ENCODE data around the gene KCNMA1. TPM values are rescaled to one million over a fixed set of nuclear protein-coding genes. Genes with fewer than 3 reads are reported as not detected.

Gene KCNMA1
- polyA plus RNA-seq, 1 of the 3 experiments (the other 2 are of a cell fraction), result 107 TPM

DNA sequence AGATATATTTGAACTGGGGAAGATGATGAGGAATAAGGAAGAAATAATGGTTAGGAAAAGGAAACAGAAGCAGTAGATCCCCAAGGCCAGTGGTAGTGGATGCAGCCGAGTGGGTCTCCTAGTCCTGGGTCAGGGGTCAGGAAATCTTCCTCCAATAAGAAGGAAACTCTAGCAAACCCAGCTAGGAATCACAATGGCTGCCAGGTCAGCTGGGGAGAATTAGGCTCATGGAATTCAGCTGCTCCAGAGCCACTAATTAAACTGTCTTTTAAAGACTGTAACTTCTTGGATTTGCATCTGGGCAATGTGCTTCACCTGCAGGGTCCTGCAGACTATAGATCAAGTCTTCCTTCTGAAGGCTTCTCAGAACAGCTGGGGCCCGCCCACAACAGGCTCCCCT is 644.4 kb downstream of the KCNMA1 start (continued):
- TF ChIP-seq, protein P1, sequence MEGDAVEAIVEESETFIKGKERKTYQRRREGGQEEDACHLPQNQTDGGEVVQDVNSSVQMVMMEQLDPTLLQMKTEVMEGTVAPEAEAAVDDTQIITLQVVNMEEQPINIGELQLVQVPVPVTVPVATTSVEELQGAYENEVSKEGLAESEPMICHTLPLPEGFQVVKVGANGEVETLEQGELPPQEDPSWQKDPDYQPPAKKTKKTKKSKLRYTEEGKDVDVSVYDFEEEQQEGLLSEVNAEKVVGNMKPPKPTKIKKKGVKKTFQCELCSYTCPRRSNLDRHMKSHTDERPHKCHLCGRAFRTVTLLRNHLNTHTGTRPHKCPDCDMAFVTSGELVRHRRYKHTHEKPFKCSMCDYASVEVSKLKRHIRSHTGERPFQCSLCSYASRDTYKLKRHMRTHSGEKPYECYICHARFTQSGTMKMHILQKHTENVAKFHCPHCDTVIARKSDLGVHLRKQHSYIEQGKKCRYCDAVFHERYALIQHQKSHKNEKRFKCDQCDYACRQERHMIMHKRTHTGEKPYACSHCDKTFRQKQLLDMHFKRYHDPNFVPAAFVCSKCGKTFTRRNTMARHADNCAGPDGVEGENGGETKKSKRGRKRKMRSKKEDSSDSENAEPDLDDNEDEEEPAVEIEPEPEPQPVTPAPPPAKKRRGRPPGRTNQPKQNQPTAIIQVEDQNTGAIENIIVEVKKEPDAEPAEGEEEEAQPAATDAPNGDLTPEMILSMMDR (IDR thresholded peaks at IDR 0.05), result no peak
- no peak for TF ChIP-seq NRF1 (IDR thresholded peaks at IDR 0.05; ENCODE audit: low read depth, low read length)
- TF ChIP-seq RXRA (IDR thresholded peaks at IDR 0.05; ENCODE audit: borderline replicate concordance, low read depth), result no peak
- TF ChIP-seq, protein P2, sequence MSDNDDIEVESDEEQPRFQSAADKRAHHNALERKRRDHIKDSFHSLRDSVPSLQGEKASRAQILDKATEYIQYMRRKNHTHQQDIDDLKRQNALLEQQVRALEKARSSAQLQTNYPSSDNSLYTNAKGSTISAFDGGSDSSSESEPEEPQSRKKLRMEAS (IDR thresholded peaks at IDR 0.05; ENCODE audit: low read depth), result no peak

DNA sequence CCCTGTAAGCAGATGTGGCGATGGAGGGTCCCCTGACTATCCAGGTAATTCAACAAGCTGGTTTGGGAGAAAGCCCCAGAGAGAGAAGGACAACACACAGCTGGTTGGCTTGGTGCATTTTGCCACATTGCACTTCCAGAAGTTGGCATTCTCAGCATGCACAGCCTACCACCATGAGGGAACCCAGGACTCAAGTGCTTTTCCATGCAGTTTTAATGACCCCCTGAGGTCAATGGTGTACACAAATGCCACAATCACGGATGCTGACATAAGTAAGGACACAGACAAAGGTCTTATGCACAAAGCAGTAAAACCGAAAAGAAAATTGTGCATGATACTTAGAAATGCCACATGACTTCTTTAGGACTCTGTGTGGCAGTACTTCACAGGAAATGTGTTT is 645.1 kb downstream of the KCNMA1 start:
- Histone ChIP-seq H3K27ac (ENCODE audit: low read depth in 2 of 2, low read length in 1 of 2) (no peak overlapping the region; a peak in 1 of 4 replicates), H3F3A (replicated peaks; ENCODE audit: insufficient read depth) (no peaks in the 10 kb centered on the region), H2AFZ (ENCODE audit: low read depth) (no peak overlapping the region), H4K20me1 (ENCODE audit: insufficient read depth) (no peaks in the 10 kb centered on the region), H3K9ac (no peak overlapping the region), H3K27me3 (ENCODE audit: insufficient read depth) (no peaks in the 10 kb centered on the region), H3K79me2 (ENCODE audit: insufficient read depth) (no peaks in the 10 kb centered on the region), H3K9me2 (no peaks in the 10 kb centered on the region), H3K4me3 (ENCODE audit: low read depth in 2 of 2, low read length in 1 of 2) (no peak overlapping the region), H3K4me1 (ENCODE audit: control insufficient read depth in 1 of 2, insufficient read depth in 2 of 2, low read depth in 1 of 2, low read length in 1 of 2) (peaks cover 0 to 7% of the 10 kb centered on the region in 2 experiments; a peak in 1 of 4 replicates), H3K9me3 (no peaks in the 10 kb centered on the region), H3K36me3 (replicated peaks in 1 of 2; ENCODE audit: control insufficient read depth in 1 of 2, insufficient read depth in 2 of 2, low read length in 1 of 2) (peaks cover 0 to 24% of the 10 kb centered on the region in 2 experiments), H3K4me2 (no peak overlapping the region)
- no peak for DNase-seq
- WGBS (ENCODE audit: low lambda C conversion rate), result 91% methylated on average over 3 of the region's 3 CpGs
- CTCF ChIA-PET, result interaction anchor here (1.2 to 3.1 kb wide), 3 partner anchors 12 to 98 kb away, joined by 3 to 17 read pairs (median 3); no protein-coding TSS in a partner anchor
- POLR2A ChIA-PET, result interaction anchor here (0.7 kb wide), 1 partner anchor 958 kb away, joined by 3 read pairs; no protein-coding TSS in a partner anchor
- TF ChIP-seq EZH2phosphoT487 (IDR thresholded peaks at IDR 0.05; ENCODE audit: borderline replicate concordance, low read depth) (no peak), RCOR1 (IDR thresholded peaks at IDR 0.05; ENCODE audit: low read length) (no peak)
- TF ChIP-seq, protein P3, sequence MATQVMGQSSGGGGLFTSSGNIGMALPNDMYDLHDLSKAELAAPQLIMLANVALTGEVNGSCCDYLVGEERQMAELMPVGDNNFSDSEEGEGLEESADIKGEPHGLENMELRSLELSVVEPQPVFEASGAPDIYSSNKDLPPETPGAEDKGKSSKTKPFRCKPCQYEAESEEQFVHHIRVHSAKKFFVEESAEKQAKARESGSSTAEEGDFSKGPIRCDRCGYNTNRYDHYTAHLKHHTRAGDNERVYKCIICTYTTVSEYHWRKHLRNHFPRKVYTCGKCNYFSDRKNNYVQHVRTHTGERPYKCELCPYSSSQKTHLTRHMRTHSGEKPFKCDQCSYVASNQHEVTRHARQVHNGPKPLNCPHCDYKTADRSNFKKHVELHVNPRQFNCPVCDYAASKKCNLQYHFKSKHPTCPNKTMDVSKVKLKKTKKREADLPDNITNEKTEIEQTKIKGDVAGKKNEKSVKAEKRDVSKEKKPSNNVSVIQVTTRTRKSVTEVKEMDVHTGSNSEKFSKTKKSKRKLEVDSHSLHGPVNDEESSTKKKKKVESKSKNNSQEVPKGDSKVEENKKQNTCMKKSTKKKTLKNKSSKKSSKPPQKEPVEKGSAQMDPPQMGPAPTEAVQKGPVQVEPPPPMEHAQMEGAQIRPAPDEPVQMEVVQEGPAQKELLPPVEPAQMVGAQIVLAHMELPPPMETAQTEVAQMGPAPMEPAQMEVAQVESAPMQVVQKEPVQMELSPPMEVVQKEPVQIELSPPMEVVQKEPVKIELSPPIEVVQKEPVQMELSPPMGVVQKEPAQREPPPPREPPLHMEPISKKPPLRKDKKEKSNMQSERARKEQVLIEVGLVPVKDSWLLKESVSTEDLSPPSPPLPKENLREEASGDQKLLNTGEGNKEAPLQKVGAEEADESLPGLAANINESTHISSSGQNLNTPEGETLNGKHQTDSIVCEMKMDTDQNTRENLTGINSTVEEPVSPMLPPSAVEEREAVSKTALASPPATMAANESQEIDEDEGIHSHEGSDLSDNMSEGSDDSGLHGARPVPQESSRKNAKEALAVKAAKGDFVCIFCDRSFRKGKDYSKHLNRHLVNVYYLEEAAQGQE (IDR thresholded peaks at IDR 0.05; ENCODE audit: low read depth, low read length), result no peak
- TF ChIP-seq, protein P2 (IDR thresholded peaks at IDR 0.05; ENCODE audit: low read depth), result no peak

Data from SK-N-SH (cell line).